K562 (cell line): ENCODE results near the gene AQR. TPM values are rescaled to one million over a fixed set of nuclear protein-coding genes. Genes with fewer than 3 reads are reported as not detected.
A peak's percentile ranks its signal among the peaks of the same experiment; 100 is the strongest.

Experiments used
- ATAC-seq: fragments of 200-7000 bp; cut with Tn5 transposase; 3 replicates; pipeline ENCODE4 v1.9.1; 2020; ENCODE audit warnings: moderate library complexity
- BruUV-seq: library from RNA; stranded (reverse); fragments of 400-500 nt; replicated peaks from 2 replicates; lab custom pipeline; 2021; lab: Mats Ljungman, UMichigan
- CTCF ChIA-PET: fragments of 300-600 bp; formaldehyde crosslinking; extraction: SDS; loops from one replicate; lab custom pipeline; 2021; ENCODE audit warnings: low intra/inter-chr PET ratio; lab: Yijun Ruan, JAX
- POLR2A ChIA-PET: fragments of 300-600, 350-650 bp; sonication (Branson Sonifier 250); formaldehyde crosslinking; extraction: SDS; loops from one replicate; lab custom pipeline; 2021; ENCODE audit warnings: antibody characterized with exemption, inconsistent platforms; lab: Yijun Ruan, JAX
- DNase-seq, 4 experiments: peaks; one replicate each; pipeline versions ENCODE4 v3.0.0 to v3.0.0-alpha.2; 2011 to 2018; ENCODE audit warnings: low spot score in 3 of 4, mixed read lengths in 3 of 4; ENCODE audit errors: extremely low read depth in 1 of 4
- FAIRE-seq: peaks from 2 replicates; lab custom pipeline; 2011; peaks lifted over from hg19 to GRCh38; lab: Jason Lieb, UNC
- H2AFZ ChIP-seq: 2 replicates; pipeline ENCODE4 v1.6.0; 2011; ENCODE audit warnings: low read depth, low read length, control low read depth, inconsistent platforms
- H3K27ac ChIP-seq: fragments of 200-600 bp; 3 replicates; pipeline ENCODE4 v1.8.0; 2011; ENCODE audit warnings: low read depth, mild to moderate bottlenecking, control low read depth, inconsistent platforms, low read length, moderate library complexity, mixed read lengths; ENCODE audit errors: extremely low read depth
- H3K27me3 ChIP-seq, 2 experiments: fragments of 300-600 bp in 1 of 2; 2 replicates in 1 of 2; 3 replicates in 1 of 2; pipeline versions ENCODE4 v1.6.0 to v1.8.0; 2011; ENCODE audit warnings: inconsistent platforms in 2 of 2, low read length in 2 of 2, mild to moderate bottlenecking in 1 of 2, mixed read lengths in 1 of 2, moderate library complexity in 1 of 2; ENCODE audit not compliant: control insufficient read depth in 2 of 2, insufficient read depth in 2 of 2
- H3K36me3 ChIP-seq: fragments of 300-600 bp; 3 replicates; pipeline ENCODE4 v1.8.0; 2011; ENCODE audit warnings: mild to moderate bottlenecking, low read length, inconsistent platforms; ENCODE audit not compliant: control insufficient read depth, insufficient read depth
- H3K4me1 ChIP-seq, 2 experiments: fragments of 200-600 bp in 1 of 2; replicated peaks in 1 of 2; 2 replicates in 1 of 2; 3 replicates in 1 of 2; pipeline versions ENCODE4 v1.5.1 to v1.8.0; 2011; ENCODE audit warnings: inconsistent platforms in 2 of 2, low read length in 2 of 2, mild to moderate bottlenecking in 1 of 2, mixed read lengths in 1 of 2, moderate library complexity in 1 of 2; ENCODE audit not compliant: control insufficient read depth in 2 of 2, insufficient read depth in 2 of 2
- H3K4me2 ChIP-seq: 2 replicates; pipeline ENCODE4 v1.6.1; 2011; ENCODE audit warnings: low read length, control low read depth, inconsistent platforms, mixed read lengths; ENCODE audit not compliant: insufficient read depth
- H3K4me3 ChIP-seq: fragments of 200-600 bp; sonication (generic), shearing (Covaris generic); 2 replicates; pipeline ENCODE4 v1.5.1; 2016; ENCODE audit warnings: control low read depth, inconsistent platforms
- H3K79me2 ChIP-seq: fragments of 200-600 bp; 3 replicates; pipeline ENCODE4 v1.8.0; 2011; ENCODE audit warnings: low read length, inconsistent platforms; ENCODE audit not compliant: control insufficient read depth, insufficient read depth
- H3K9ac ChIP-seq, 2 experiments: 2 replicates each; pipeline versions ENCODE4 v1.6.0 to v1.6.1; 2011; ENCODE audit warnings: low read depth in 2 of 2, low read length in 2 of 2, control low read depth in 1 of 2, inconsistent platforms in 1 of 2, mild to moderate bottlenecking in 1 of 2, mixed read lengths in 1 of 2; ENCODE audit not compliant: insufficient read depth in 1 of 2
- H3K9me1 ChIP-seq: one replicate; pipeline ENCODE4 v1.6.0; 2011; ENCODE audit warnings: inconsistent platforms, mild to moderate bottlenecking, low read length, moderate library complexity; ENCODE audit not compliant: control insufficient read depth, insufficient read depth
- H3K9me3 ChIP-seq: replicated peaks from 2 replicates; pipeline ENCODE4 v1.5.1; 2011; ENCODE audit warnings: low read depth, low read length, inconsistent platforms; ENCODE audit not compliant: control insufficient read depth, insufficient read depth
- H4K20me1 ChIP-seq: replicated peaks from 2 replicates; pipeline ENCODE4 v1.6.1; 2011; ENCODE audit warnings: low read length, inconsistent platforms, mixed read lengths; ENCODE audit not compliant: control insufficient read depth, insufficient read depth
- ARHGAP35 ChIP-seq: fragments of 450-650 bp; IDR thresholded peaks from 2 replicates; pipeline ENCODE4 v1.6.1; 2018; ENCODE audit not compliant: partially characterized antibody
- C11orf30 ChIP-seq: fragments of 450-650 bp; IDR thresholded peaks from 2 replicates; pipeline ENCODE4 v1.6.1; 2016; ENCODE audit warnings: low read depth, mild to moderate bottlenecking
- MAFF ChIP-seq: IDR thresholded peaks from 2 replicates; pipeline ENCODE4 v1.6.1; 2012; ENCODE audit warnings: low read length, improper control_type of control experiment
- MAFG ChIP-seq: fragments of 450-650 bp; conservative IDR thresholded peaks from 2 replicates; pipeline ENCODE4 v1.6.1; 2016; ENCODE audit warnings: missing genetic modification characterization, missing compliant biosample characterization
- MAFK ChIP-seq: IDR thresholded peaks from 2 replicates; pipeline ENCODE4 v1.6.1; 2011; ENCODE audit warnings: low read length, improper control_type of control experiment
- NFE2 ChIP-seq: IDR thresholded peaks from 2 replicates; pipeline ENCODE4 v1.6.1; 2014; ENCODE audit warnings: antibody characterized with exemption, low read depth
- NFE2L1 ChIP-seq: fragments of 450-650 bp; IDR thresholded peaks from 2 replicates; pipeline ENCODE4 v1.6.1; 2016; ENCODE audit warnings: missing genetic modification characterization, low read depth, mild to moderate bottlenecking, missing compliant biosample characterization, moderate library complexity, borderline replicate concordance
- ZNF316 ChIP-seq: fragments of 450-650 bp; IDR thresholded peaks from 2 replicates; pipeline ENCODE4 v1.6.1; 2016
- ZNF592 ChIP-seq: fragments of 450-650 bp; IDR thresholded peaks from 2 replicates; pipeline ENCODE4 v1.6.1; 2017; ENCODE audit warnings: antibody characterized with exemption, mild to moderate bottlenecking
- WGBS: fragments of 100-300 bp; shearing (Covaris generic); methylation state at CpG from one replicate; pipeline ENCODE4 v1.1.6; 2016; ENCODE audit warnings: low coverage, mixed read lengths; ENCODE audit not compliant: insufficient coverage; ENCODE audit errors: missing lambda C conversion rate; 5-methylcytosine and 5-hydroxymethylcytosine counted together
- in situ Hi-C: fragments of 300-500 bp; cut with MboI; formaldehyde crosslinking; loops from 4 replicates; pipeline ENCODE4 v1.15.0; 2018; ENCODE audit warnings: inconsistent platforms, mixed read lengths
- intact Hi-C: fragments of 100-400 bp; cut with micrococcal nuclease; formaldehyde crosslinking; loops from 2 replicates; pipeline ENCODE4 v1.14.2; 2022
- polyA plus RNA-seq, 8 experiments: library from polyadenylated mRNA; depleted of rRNA in 4 of 8; stranded (reverse) in 5 of 8; unstranded in 3 of 8; fragments of >200 nt; fragmentation: Nextera tagmentation in 2 of 8; fragmentation: Illumina TruSeq in 1 of 8; extraction: Ambion mirVana in 2 of 8; extraction: Trizol in 1 of 8; gene quantifications; 2 replicates each; pipeline versions ENCODE4 v1.2.1 to v1.2.3, GENCODE V29; 2011 to 2014; ENCODE audit warnings: inconsistent platforms in 1 of 8, missing spikeins in 1 of 8
- total RNA-seq, 7 experiments: library from RNA; depleted of rRNA in 6 of 7; stranded (reverse); fragments of >200 nt in 6 of 7; fragmentation: Illumina TruSeq in 2 of 7; extraction: Trizol in 2 of 7; gene quantifications; 2 replicates each; pipeline versions ENCODE4 v1.2.1 to v1.2.3, GENCODE V29; 2011 to 2021; ENCODE audit warnings: low replicate concordance in 1 of 7
- TF ChIP-seq, protein P1 (sequence below): fragments of 450-650 bp; IDR thresholded peaks from one replicate; pipeline ENCODE4 v1.6.1; 2018; ENCODE audit warnings: mild to moderate bottlenecking, moderate library complexity; ENCODE audit not compliant: partially characterized antibody

Gene AQR
- total and polyA plus RNA-seq, 9 of the 15 experiments (the other 6 are each of a cell fraction or from before 2014, with no cell fraction given) = 22.0 to 62.9 (median 39.3) TPM

DNA sequence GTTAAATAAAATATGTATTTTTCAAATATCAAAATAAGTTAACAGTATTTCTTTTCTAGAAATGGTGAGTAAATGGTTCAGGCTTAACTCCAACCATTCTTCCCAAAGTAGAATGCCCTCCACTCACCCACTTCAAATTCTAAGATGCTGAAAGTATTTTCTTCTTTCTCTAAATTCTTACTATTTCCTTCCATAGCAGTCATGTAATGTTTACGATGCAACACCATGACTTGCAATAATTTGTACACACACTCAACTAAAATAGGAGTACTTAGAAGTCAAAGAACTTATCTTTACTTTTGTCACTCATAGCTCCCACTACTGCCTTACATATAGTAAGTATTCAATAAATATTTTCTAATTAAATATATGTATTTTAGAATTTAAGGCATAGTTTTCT, 65.0 kb downstream of the AQR start:
- no peaks in the 10 kb centered on the region for H4K20me1 ChIP-seq
- 28% methylated on average over 1 of the region's 1 CpG for WGBS
- H3K4me2 ChIP-seq = no peak overlapping the region
- in situ Hi-C loops = no loop called here
- TF ChIP-seq C11orf30 (peak; percentile 85), MAFK (peak; percentile 57; the same call in 1 of the 2 replicates), ARHGAP35 (no peak), ZNF592 (peak; percentile 64; the same call in 1 of the 2 replicates), MAFG (tag) (peak; percentile 93), MAFF (peak; percentile 66), NFE2 (peak; percentile 75), NFE2L1 (peak; percentile 84), ZNF316 (peak; percentile 88)
- TF ChIP-seq, protein P1, sequence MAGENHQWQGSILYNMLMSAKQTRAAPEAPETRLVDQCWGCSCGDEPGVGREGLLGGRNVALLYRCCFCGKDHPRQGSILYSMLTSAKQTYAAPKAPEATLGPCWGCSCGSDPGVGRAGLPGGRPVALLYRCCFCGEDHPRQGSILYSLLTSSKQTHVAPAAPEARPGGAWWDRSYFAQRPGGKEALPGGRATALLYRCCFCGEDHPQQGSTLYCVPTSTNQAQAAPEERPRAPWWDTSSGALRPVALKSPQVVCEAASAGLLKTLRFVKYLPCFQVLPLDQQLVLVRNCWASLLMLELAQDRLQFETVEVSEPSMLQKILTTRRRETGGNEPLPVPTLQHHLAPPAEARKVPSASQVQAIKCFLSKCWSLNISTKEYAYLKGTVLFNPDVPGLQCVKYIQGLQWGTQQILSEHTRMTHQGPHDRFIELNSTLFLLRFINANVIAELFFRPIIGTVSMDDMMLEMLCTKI = no peak
- H3K4me1 ChIP-seq = peaks cover 0 to 3% of the 10 kb centered on the region in 2 experiments; a peak in 2 of 5 replicates
- no peaks in the 10 kb centered on the region for H3K9me3 ChIP-seq
- intact Hi-C loops = no loop called here
- H3K4me3 ChIP-seq = no peak overlapping the region
- ATAC-seq (peak; percentile 26; the same call in 1 of the 3 replicates), FAIRE-seq (peak; percentile 11), DNase-seq (no peak)
- ChIA-PET CTCF (no interaction called here), POLR2A (no interaction called here)
- peaks cover 72% of the 10 kb centered on the region for H3K36me3 ChIP-seq
- no peaks in the 10 kb centered on the region for H3K9me1 ChIP-seq
- no TSS peak for BruUV-seq
- no peak overlapping the region for H2AFZ ChIP-seq
- peak overlapping the region; percentile 10; the same call in 2 of the 3 replicates for H3K27ac ChIP-seq
- no peaks in the 10 kb centered on the region for H3K27me3 ChIP-seq
- no peak overlapping the region for H3K9ac ChIP-seq
- H3K79me2 ChIP-seq = no peaks in the 10 kb centered on the region
